Right forelimb (tissue), 1 donor: ENCODE measurements around the gene TDRD12.
"Not testable (repeated sequence)": the region's sequence is repeated elsewhere in the genome, so short reads cannot be mapped to it uniquely, and the experiment has no call there.

Experiments used
- DNase-seq: peaks from one replicate; pipeline ENCODE4 v3.0.0-alpha.2; 2018

Gene TDRD12

DNA sequence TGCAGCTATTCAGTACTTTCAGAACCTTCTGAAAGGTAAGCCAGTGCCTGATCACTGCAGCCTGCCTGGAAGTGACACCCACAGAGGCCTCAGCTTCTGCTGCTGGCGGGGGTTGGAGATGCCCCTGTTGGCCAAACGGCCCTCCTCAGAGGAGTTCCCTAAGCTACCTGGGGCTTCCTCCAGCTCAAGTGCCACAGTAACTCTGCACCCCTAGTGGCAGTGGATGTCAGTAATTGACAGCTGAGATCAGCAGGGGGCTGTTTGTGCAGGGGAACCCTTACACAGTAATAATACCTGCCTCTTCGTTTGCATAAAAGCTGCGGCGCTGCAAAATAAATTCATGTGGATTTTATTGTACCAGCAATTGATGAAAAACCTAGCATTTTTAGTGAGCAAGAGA lies 28.9 kb downstream of the TDRD12 start:
- DNase-seq = no peak

DNA sequence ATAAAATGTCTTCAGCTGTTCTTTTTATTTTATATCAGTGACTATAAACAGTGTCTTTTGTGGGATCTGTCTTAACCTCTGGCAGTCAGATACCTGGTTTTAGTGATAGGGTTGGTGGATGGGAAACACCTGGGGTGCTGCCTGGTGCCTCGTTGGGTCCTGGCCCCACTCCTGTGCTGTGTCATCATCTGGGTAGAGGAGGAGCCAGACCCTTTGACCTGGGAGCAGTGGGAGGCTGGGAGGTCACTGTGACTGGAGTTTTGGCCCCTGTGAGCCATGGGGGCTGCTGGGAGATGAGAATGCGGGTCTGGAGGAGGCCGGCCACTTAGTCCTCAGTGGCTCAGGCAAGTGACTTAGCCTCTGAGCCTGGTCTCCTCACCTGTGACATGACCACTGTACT lies 29.4 kb downstream of the TDRD12 start:
- no peak for DNase-seq

DNA sequence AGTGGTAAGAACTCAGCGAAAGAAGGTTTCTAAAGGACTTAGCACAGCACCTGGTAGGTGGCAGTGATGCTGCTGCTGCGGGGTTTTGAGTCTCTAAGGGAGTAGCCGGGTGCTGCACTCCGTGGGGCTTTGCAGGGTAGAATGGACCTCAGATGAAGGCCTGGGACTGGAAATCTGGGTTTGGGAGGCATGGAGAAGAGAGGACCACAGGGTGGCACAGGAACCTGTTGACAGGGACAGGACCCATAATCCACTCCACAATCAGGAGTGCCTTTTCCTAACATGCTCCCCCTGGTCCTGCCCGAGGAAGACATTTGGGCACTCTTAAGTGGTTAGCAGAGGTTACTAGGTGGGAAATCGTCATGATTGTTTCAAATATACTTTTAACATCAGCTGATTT lies 29.8 kb downstream of the TDRD12 start:
- no peak for DNase-seq

DNA sequence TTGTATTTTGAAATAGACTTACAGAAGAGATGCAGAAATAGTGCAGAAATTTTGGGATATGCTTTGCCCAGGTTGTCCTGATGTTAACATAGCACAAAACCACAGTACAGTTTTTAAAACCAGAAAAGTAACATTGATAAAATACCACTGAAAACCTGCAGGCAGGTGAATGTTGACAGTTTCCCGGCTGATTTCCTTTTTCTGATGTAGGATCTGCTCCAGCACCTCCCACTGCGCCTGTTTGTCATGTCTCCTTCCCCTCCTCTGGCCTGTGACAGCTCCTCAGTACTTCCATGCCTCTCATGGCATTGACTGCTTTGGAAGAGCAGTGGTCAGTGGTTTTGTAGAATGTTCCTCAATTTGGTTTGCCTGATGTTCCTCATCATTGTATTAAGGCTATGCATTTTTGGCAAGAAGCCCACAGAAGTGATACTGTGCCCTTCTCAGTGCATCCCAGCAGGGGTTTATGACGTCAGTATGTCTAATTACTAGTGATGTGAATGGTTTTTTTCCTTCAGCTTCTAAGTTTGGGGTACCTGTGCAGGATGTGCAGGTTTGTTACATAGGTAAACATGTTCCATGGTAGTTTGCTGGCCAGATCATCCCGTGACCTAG lies 31.0 kb downstream of the TDRD12 start:
- DNase-seq = no peak

DNA sequence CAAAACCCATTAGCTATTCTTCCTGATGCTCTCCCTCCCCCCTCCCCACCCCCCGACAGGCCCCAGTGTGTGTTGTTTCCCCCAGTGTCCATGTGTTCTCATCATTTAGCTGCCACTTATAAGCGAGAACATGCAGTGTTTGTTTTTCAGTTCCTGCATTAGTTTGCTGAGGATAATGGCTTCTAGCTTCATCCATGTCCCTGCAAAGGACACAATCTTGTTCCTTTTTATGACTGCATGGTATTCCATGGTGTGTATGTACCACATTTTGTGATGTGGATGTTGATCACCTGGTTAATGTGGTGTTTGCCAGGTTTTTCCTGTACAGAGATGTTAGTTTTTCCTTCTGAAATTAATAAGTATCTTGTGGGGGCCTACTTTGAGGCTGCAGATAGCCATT lies 31.5 kb downstream of the TDRD12 start:
- no peak for DNase-seq

DNA sequence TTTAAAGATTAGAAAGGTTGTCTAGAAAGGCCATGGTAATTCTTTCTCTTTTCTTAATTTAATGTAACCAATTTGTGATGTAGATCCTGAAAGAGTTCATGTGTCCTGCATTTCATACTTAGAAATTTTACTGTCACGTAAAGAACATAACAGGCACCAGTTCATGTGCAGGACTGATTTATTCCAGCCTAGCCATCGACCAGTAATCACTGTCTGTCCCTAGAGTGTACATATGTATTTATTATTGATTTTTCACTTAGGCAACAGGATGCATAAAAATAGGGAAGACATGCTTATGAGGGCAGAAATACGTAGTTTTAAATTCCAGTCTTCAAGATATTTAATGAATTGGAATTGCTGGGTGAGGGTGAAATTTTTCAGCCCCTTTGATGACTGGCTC lies 37.6 kb downstream of the TDRD12 start:
- DNase-seq = no peak

DNA sequence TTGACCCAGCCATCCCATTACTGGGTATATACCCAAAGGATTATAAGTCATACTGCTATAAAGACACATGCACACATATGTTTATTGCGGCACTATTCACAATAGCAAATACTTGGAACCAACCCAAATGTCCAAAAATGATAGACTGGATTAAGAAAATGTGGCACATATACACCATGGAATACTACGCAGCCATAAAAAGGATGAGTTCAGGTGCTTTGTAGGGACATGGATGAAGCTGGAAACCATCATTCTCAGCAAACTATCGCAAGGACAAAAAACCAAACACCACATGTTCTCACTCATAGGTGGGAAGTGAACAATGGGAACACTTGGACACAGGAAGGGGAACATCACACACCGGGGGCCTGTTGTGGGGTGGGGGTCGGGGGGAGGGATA lies 45.8 kb downstream of the TDRD12 start:
- not testable (repeated sequence) for DNase-seq

DNA sequence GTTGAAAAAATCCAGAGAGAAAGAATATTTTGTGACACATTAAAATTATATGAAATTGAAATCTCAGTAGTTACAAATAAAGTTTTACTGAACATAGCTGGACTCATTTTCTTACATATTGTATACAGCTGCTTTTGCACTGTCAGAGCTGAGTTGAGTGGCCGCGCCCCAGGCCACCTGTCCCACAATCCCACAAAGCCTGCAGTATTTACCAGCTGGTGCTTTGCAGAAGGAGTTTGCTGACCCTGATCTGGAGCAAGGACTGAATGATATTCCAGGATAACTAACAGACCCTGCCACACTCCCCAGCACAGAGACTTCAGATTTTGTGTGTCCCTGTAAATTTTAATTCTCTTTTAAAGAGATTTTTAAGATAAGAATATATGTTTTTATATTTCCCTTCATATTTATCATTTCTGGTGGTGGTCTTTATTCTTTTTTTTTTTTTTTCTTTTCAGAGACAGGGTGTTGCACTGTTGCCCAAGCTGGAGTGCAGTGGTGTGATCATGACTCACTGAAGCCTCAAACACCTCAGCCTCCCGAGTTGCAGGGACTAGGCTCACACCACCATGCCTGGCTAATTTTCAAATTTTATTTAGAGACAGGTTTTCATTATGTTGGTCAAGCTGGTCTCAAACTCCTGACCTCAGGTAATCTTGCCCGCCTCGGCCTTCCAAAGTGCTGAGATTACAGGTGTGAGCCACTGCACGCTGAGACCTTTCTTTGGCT lies 48.5 kb downstream of the TDRD12 start:
- no peak for DNase-seq

DNA sequence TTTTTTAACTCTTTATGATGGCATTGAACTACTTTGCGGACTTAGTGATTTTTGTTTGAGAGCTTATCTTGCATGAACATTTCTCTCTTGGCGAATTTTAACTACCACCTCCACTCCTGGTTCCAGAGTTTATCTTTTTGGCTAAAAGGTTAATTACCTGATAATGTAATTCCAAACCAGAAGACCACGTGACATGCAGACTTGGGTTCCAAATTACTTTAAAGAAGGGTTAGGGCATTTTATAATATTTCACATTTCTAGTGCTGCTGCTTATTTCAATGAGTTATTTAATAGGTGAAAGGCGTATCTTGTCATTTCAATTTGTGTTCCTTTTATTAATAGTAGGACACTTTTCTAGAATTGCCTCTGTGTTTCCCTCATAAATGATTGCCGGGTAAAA lies 52.0 kb downstream of the TDRD12 start:
- no peak for DNase-seq

DNA sequence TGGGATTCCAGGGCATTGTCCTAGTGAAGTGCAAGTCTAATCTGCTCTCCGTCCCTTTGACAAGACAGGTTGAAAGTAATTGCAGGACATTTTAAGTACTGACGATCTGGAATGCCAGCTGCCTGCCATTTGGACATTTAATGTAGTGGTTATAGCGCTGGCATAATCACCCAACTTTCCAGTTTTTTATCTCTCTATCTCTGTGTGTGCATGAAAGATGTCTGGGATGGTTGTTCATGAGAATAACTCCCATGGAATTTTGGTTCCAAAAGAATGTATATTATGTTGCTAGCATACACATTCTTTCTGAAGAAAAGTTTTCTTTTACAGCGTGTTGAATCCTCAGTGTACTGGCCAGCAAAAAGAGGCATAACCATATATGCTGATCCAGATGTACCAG lies 53.6 kb downstream of the TDRD12 start:
- no peak for DNase-seq

DNA sequence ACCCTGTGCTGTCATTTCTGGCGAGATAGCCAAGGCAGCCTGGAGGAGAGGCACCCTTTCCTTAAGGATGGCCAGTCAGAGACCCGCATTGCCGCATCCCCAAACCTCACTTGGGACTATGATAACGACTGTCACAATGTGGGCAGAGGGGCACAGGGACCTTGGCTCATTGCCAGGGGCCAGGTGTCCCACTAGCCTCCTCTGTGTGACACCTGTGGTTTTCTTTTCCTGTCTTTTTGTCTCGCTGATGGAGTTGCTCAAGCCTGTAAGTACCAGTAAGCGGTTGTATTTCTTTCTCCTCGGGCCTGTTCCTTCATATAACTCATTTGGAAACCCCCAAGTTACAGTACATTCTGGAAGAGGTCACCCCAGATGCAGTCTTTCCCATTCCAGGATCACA lies 59.5 kb downstream of the TDRD12 start:
- no peak for DNase-seq

DNA sequence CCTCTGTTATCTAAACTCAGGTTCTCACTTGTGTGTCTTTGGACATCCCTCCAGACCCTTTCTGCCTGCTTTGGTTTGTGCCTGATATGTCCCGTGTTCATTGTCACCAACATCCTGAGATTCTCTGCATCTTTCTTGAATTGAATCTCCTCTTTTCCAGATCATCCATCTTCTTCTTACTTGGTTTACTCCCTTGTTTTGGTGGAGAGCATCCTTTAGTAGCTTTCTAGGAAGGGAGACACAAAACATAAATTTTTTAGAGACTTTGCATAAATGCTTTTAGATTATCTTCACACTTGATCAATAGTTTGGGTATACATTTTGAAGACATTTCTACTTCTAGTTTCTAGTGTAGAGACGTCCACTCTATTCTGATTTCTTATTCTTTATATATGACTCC lies 61.7 kb downstream of the TDRD12 start:
- DNase-seq = no peak

DNA sequence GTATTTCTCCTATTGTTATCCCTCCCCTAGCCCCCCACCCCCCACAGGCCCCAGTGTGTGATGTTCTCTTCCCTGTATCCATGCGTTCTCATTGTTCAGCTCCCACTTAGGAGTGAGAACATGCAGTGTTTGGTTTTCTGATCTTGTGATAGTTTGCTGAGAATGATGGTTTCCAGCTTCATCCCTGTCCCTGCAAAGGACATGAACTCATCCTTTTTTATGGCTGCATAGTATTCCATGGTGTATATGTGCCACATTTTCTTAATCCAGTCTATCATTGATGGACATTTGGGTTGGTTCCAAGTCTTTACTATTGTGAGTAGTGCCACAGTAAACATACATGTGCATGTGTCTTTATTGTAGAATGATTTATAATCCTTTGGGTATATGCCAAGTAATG lies 62.5 kb downstream of the TDRD12 start:
- not testable (repeated sequence) for DNase-seq

DNA sequence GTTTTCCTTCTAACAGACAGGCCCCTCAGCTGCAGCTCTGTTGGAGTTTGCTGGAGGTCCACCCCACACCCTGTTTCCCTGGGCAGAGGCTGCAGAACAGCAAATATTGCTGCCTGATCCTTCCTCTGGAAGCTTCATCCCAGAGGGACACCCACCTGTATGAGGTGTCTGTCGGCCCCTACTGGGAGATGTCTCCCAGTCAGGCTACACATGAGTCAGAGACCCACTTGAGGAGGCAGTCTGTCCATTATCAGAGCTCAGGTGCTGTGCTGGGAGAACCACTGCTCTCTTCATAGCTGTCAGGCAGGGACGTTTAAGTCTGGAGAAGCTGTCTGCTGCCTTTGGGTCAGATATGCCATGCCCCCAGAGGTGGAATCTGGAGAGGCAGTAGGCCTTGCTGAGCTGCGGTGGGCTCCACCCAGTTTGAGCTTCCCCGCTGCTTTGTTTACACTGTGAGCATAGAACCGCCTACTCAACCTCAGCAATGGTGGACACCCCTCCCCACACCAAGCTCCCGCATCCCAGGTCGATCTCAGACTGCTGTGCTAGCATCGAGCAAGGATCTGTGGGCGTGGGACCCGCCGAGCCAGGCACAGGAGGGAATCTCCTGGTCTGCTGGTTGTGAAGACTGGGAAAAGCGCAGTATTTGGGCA lies 67.7 kb downstream of the TDRD12 start:
- not testable (repeated sequence) for DNase-seq

DNA sequence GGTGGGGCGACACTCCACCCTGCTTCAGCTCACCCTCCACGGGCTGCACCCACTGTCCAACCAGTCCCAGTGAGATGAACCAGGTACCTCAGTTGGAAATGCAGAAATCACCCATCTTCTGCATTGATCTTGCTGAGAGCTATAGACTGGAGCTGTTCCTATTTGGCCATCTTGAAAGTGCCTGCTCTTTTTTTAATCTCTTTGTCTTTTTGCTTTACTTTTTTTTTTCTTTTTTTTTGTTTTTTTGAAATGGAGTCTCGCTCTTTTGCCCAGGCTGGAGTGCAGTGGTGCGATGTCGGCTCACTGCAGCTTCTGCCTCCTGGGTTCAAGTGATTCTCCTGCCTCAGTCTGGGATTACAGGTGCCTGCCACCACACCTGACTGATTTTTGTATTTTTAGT lies 68.3 kb downstream of the TDRD12 start:
- not testable (repeated sequence) for DNase-seq

DNA sequence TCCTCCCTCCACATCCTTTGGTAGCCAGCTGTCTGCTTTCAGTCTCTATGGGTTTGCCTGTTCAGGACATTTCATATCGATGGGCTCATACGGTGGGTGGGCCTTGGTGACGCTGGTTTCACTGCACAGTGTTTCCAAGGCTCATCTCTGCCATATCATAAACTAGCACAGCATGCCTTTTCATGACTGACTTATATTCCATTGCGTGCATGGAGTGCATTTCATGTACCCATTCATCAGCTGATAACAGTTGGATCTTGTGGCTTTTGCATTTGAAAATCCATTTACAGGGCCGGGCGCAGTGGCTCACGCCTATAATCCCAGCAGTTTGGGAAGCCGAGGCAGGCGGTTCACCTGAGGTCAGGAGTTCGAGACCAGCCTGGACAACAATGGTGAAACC lies 69.9 kb downstream of the TDRD12 start:
- DNase-seq = no peak

DNA sequence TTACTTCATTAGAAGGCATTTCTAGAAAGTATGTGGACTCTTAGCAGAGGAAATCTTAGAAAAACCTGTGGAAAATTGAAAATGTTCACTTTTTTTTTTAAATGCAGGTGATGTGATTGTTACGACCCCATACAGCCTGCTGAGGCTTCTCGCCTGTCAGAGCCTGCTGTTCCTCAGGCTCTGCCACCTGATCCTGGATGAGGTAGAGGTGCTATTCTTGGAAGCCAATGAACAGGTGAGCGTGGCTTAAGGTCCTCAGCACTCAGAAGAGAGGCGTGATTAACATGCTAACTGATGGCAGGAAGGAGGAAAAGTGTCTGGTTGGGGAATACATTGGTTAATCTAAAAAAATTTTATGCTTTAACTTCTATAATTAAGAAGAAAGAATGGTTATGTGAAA lies 78.6 kb downstream of the TDRD12 start:
- DNase-seq = no peak

DNA sequence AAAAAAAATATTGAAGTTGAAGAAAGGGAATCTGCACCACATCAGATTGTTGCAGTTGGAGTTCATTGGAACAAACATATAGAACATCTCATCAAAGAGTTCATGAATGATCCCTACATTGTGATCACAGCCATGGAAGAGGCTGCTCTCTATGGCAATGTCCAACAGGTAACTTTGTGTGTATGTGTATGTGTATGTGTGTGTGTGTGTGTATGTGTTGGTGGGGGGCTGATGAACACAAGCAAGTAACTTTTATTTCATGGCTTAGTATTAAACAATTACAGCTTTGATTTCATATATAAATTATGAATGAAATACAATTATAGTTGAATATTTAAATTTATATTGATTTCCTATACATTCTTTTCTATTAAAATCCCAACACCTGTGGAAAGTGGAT lies 80.6 kb downstream of the TDRD12 start:
- no peak for DNase-seq

DNA sequence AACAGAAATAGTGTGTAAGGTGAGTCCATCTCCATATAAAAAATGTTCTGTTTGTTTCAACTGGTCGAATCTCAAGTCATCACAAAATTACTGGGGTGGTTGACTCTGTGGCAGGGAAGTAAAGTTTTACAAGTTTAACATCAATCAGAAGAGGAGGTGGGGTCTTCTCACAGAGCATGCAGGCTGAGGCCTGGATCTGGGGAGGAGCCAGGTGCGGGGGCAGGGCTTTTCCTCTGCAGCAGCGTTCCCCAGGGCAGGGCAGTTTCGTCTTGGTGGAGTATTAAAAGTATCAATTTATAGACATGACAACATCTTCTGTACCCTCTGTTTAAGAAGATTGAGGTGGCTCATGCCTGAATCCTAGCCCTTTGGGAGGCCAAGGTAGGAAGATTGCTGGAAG lies 81.2 kb downstream of the TDRD12 start:
- DNase-seq = no peak

DNA sequence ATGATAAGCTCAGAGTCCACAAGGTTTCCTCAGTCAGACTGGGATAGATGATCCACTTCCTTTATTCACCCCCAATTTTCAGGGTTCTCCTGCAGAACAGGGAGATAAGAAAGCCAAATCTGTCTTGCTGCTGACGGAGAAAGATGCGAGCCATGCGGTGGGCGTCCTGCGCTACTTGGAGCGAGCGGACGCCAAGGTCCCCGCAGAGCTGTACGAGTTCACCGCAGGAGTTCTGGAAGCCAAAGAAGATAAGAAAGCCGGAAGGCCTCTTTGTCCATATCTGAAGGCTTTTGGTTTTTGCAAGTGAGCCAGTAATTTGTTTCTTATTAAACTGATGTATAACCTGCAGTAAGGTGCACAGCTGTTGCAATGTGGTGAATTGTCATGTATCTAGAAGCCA lies 83.3 kb downstream of the TDRD12 start:
- no peak for DNase-seq

DNA sequence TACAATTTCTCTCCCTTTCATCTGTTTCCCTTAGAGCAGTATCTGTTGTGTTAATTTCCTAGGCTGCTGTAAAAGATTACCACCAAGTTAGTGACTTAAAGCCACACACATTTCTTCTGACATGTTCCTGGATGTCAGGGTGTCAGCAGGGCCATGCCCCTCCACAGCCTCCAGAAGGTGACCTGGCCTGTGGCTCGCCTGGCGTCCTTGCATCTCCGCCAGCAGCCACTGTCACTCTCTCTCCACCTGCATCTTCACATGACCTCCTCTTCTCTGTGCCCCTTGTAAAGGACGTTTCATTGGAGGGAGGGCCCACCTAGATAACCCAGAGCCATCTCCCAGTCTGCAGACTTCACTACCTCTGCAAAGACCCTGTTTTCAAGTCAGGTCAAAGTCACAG lies 88.7 kb downstream of the TDRD12 start:
- DNase-seq = no peak

DNA sequence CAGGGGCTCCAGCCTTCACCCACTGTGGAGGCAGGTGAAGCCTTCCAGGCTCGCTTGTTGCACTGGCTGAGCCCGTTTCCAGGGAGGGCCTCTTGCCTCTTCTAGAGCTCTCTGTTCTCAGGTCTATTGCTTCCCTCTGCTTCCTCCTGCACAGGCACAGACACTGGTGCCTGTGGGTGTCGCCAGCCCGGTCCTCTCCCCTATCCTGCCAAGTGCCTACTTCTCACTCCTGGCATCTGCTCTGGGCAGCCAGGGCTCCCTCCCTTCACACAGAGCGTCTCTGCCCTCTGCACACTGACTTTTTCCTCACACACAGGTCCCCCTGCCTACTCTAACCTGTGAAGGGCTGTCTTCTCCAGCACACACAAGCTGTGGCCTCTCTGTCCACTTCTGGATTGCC lies 89.7 kb downstream of the TDRD12 start:
- no peak for DNase-seq

DNA sequence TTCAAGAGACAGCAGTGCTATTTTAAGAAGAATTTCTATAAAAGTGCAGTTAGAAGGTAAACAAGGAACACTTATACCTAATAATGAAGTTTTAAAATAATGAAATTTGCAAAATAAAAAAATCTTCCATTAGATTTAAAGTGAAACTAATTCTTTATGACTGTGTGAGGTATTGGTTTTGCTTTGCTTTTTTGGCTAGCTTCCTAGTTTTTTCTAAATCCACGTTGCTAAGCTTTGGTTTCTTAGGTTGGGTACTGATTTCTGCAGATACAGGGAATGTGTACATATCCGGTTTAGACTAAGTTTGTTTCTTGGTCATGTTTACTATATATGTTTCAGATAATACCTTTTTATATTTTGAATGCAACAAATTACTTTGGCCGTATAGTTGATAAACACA lies 90.2 kb downstream of the TDRD12 start:
- DNase-seq = no peak

DNA sequence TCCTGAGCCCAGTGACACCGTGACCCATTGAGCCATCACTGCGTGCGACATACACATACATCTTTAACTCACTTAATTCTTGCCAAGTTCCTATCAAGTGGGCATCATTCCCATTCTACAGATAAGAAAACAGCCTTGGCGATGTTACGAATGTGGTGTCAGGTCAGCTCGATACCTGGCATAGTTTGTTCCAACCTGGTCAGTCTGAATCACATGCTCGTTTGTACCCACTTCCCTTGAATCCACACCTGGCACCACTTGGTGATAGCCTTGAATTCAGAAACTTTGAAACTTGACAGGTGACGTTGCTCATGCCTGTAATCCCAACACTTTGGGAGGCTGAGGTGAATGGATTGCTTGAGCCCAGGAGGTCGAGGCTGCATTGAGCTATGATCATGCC lies 90.9 kb downstream of the TDRD12 start:
- DNase-seq = no peak

DNA sequence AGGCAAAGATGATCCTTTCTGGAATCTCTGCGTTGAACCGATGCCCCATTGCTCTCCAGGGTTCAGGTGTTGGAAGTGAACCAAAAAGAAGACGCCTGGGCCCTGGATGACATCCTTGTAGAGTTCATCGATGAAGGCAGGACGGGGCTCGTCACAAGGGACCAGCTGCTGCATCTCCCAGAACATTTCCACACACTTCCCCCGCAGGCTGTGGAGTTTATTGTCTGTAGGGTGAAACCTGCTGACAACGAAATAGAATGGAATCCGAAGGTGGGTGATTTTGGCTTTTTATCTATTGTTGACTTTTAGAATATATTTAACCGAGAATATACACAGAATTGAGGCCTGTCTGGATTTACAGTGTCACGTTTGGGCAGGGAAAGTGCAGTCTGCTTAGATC lies 91.6 kb downstream of the TDRD12 start:
- DNase-seq = no peak
